A549 (cell line): ENCODE results near the gene CCDC85A. TPM values are rescaled to one million over a fixed set of nuclear protein-coding genes. Genes with fewer than 3 reads are reported as not detected.

Experiments used
- ATAC-seq, 2 experiments: fragments of 200-7000 bp in 1 of 2; fragments of >200 bp in 1 of 2; cut with Nextera tagmentation in 1 of 2; cut with Tn5 transposase in 1 of 2; 3 replicates each; pipeline versions ENCODE4 v1.8.0 to v1.9.1; 2018 to 2020; ENCODE audit warnings: mild to moderate bottlenecking in 1 of 2, moderate library complexity in 1 of 2
- CTCF ChIA-PET: fragments of 300-600 bp; sonication (Branson Sonifier 250); formaldehyde crosslinking; extraction: SDS; loops from one replicate; lab custom pipeline; 2021; ENCODE audit warnings: antibody characterized with exemption, inconsistent platforms; lab: Yijun Ruan, JAX
- POLR2A ChIA-PET: fragments of 350-600 bp; formaldehyde crosslinking; extraction: SDS; loops from one replicate; lab custom pipeline; 2021; ENCODE audit warnings: antibody characterized with exemption, inconsistent platforms; lab: Yijun Ruan, JAX
- DNase-seq, 2 experiments: peaks; one replicate each; pipeline versions ENCODE4 v3.0.0 to v3.0.0-alpha.2; 2011 to 2016; ENCODE audit warnings: low read depth in 1 of 2, low spot score in 1 of 2
- FAIRE-seq: peaks from 2 replicates; lab custom pipeline; 2011; peaks lifted over from hg19 to GRCh38; lab: Jason Lieb, UNC
- H3K27ac ChIP-seq, 2 experiments: fragments of >200 bp; sonication (Bioruptor Twin); formaldehyde crosslinking; 3 replicates each; pipeline ENCODE4 v1.5.1; 2016 to 2017
- H3K4me1 ChIP-seq: fragments of >200 bp; sonication (Bioruptor Twin); formaldehyde crosslinking; 3 replicates; pipeline ENCODE4 v1.6.1; 2016
- H3K4me2 ChIP-seq: fragments of >200 bp; sonication (Bioruptor Twin); formaldehyde crosslinking; 3 replicates; pipeline ENCODE4 v1.6.1; 2016
- H3K4me3 ChIP-seq: fragments of >200 bp; sonication (Bioruptor Twin); formaldehyde crosslinking; 3 replicates; pipeline ENCODE4 v1.5.1; 2016
- H3K9me3 ChIP-seq: fragments of >200 bp; sonication (Bioruptor Twin); formaldehyde crosslinking; 3 replicates; pipeline ENCODE4 v1.6.1; 2016
- CBX2 ChIP-seq: fragments of 200-600 bp; sonication (generic); IDR thresholded peaks from 2 replicates; pipeline ENCODE4 v1.6.1; 2016; ENCODE audit warnings: low read depth, mild to moderate bottlenecking, borderline replicate concordance
- CBX8 ChIP-seq: fragments of 200-600 bp; sonication (generic); IDR thresholded peaks from 2 replicates; pipeline ENCODE4 v1.6.1; 2016
- CHD4 ChIP-seq: fragments of 200-600 bp; sonication (generic); IDR thresholded peaks from 2 replicates; pipeline ENCODE4 v1.6.1; 2016; ENCODE audit warnings: antibody characterized with exemption, mild to moderate bottlenecking, borderline replicate concordance
- EHF ChIP-seq: fragments of 250-450 bp; sonication (Bioruptor Pico); IDR thresholded peaks from 2 replicates; pipeline ENCODE4 v1.5.0; 2020; ENCODE audit warnings: mild to moderate bottlenecking
- EHMT2 ChIP-seq: fragments of 200-600 bp; sonication (generic); IDR thresholded peaks from 2 replicates; pipeline ENCODE4 v1.6.1; 2016; ENCODE audit warnings: antibody characterized with exemption, low read depth, mild to moderate bottlenecking, moderate library complexity
- EP300 ChIP-seq, 2 experiments: fragments of >200 bp; sonication (Bioruptor Twin); formaldehyde crosslinking; IDR thresholded peaks; 2 replicates in 1 of 2; 3 replicates in 1 of 2; pipeline ENCODE4 v1.6.1; 2016 to 2017
- ESRRA ChIP-seq: fragments of 150-350 bp; IDR thresholded peaks from 2 replicates; pipeline ENCODE4 v1.6.1; 2014; ENCODE audit warnings: mild to moderate bottlenecking, low read length, borderline replicate concordance
- FOSB ChIP-seq: fragments of 250-450 bp; sonication (Bioruptor Pico); IDR thresholded peaks from 2 replicates; pipeline ENCODE4 v1.5.0; 2020; ENCODE audit warnings: mild to moderate bottlenecking, moderate library complexity
- HDAC2 ChIP-seq: fragments of 200-600 bp; sonication (generic); IDR thresholded peaks from 2 replicates; pipeline ENCODE4 v1.6.1; 2016
- HEYL ChIP-seq: fragments of 250-450 bp; sonication (Bioruptor Pico); IDR thresholded peaks from 2 replicates; pipeline ENCODE4 v1.8.0; 2021; ENCODE audit warnings: mild to moderate bottlenecking, moderate library complexity
- HOXB13 ChIP-seq: fragments of 250-450 bp; sonication (Bioruptor Pico); IDR thresholded peaks from 2 replicates; pipeline ENCODE4 v1.5.0; 2020; ENCODE audit warnings: low read depth, mild to moderate bottlenecking, moderate library complexity
- JUN ChIP-seq, 2 experiments: fragments of >200 bp; sonication (Bioruptor Twin); formaldehyde crosslinking; IDR thresholded peaks; 2 replicates in 1 of 2; 3 replicates in 1 of 2; pipeline ENCODE4 v1.6.1; 2016 to 2017
- KDM1A ChIP-seq: fragments of 200-600 bp; sonication (generic); IDR thresholded peaks from 2 replicates; pipeline ENCODE4 v1.6.1; 2016; ENCODE audit warnings: low read depth, mild to moderate bottlenecking
- KDM5A ChIP-seq: fragments of 200-600 bp; sonication (generic); IDR thresholded peaks from 2 replicates; pipeline ENCODE4 v1.6.1; 2016; ENCODE audit warnings: antibody characterized with exemption, mild to moderate bottlenecking
- MAZ ChIP-seq: fragments of 150-350 bp; IDR thresholded peaks from 2 replicates; pipeline ENCODE4 v1.6.1; 2014; ENCODE audit warnings: antibody characterized with exemption, low read depth, low read length, borderline replicate concordance
- NPAS2 ChIP-seq: fragments of 250-450 bp; sonication (Bioruptor Pico); IDR thresholded peaks from 2 replicates; pipeline ENCODE4 v1.8.0; 2022; ENCODE audit warnings: mild to moderate bottlenecking, moderate library complexity, borderline replicate concordance
- RCOR1 ChIP-seq: fragments of 150-350 bp; IDR thresholded peaks from 2 replicates; pipeline ENCODE4 v1.6.1; 2014; ENCODE audit warnings: antibody characterized with exemption, low read length, low read depth
- SREBF2 ChIP-seq: fragments of 450-650 bp; IDR thresholded peaks from 2 replicates; pipeline ENCODE4 v1.6.1; 2014; ENCODE audit warnings: mild to moderate bottlenecking, moderate library complexity
- TFCP2L1 ChIP-seq: fragments of 250-450 bp; sonication (Bioruptor Pico); IDR thresholded peaks from 2 replicates; pipeline ENCODE4 v1.5.0; 2021; ENCODE audit warnings: mild to moderate bottlenecking
- TP53 ChIP-seq: fragments of 250-450 bp; sonication (Bioruptor Pico); IDR thresholded peaks from 2 replicates; pipeline ENCODE4 v1.5.0; 2021; ENCODE audit warnings: mild to moderate bottlenecking, moderate library complexity
- ZNF302 ChIP-seq: fragments of 250-450 bp; sonication (Bioruptor Pico); IDR thresholded peaks from 2 replicates; pipeline ENCODE4 v1.9.0; 2021; ENCODE audit warnings: inconsistent platforms, mild to moderate bottlenecking, moderate library complexity
- ZSCAN20 ChIP-seq: fragments of 250-450 bp; sonication (Bioruptor Pico); IDR thresholded peaks from 2 replicates; pipeline ENCODE4 v1.8.0; 2022; ENCODE audit warnings: mild to moderate bottlenecking, moderate library complexity
- WGBS: methylation state at CpG from one replicate; pipeline ENCODE4 v1.1.6; 2017; ENCODE audit errors: missing lambda C conversion rate; 5-methylcytosine and 5-hydroxymethylcytosine counted together
- polyA plus RNA-seq, 4 experiments: library from polyadenylated mRNA; depleted of rRNA in 3 of 4; stranded (reverse); fragments of >200 nt; fragmentation: RNase III in 1 of 4; extraction: RNeasy Plus Mini Kit Qiagen cat#74134 plus additional on column Dnase treatment in 1 of 4; gene quantifications; 2 replicates in 3 of 4; 3 replicates in 1 of 4; pipeline ENCODE4 v1.2.3, GENCODE V29; 2011 to 2017
- TF ChIP-seq, protein P1 (sequence below): IDR thresholded peaks from 2 replicates; pipeline ENCODE4 v1.6.1; 2012
- TF ChIP-seq, protein P2 (sequence below): fragments of >200 bp; sonication (Bioruptor Twin); formaldehyde crosslinking; IDR thresholded peaks from 3 replicates; pipeline ENCODE4 v1.5.1; 2016
- TF ChIP-seq, protein P3 (sequence below): fragments of 450-650 bp; IDR thresholded peaks from 2 replicates; pipeline ENCODE4 v1.6.1; 2014; ENCODE audit warnings: antibody characterized with exemption
- TF ChIP-seq, protein P4 (sequence below): fragments of 250-450 bp; sonication (Bioruptor Pico); IDR thresholded peaks from 2 replicates; pipeline ENCODE4 v1.5.0; 2021; ENCODE audit warnings: mild to moderate bottlenecking, moderate library complexity, borderline replicate concordance
- TF ChIP-seq, protein P5 (sequence below): fragments of >200 bp; sonication (Bioruptor Twin); formaldehyde crosslinking; IDR thresholded peaks from 3 replicates; pipeline ENCODE4 v1.6.1; 2016

The CCDC85A gene
- polyA plus RNA-seq, 2 of the 4 experiments (the other 2 are of a cell fraction): 0.05 to 0.30 TPM

DNA sequence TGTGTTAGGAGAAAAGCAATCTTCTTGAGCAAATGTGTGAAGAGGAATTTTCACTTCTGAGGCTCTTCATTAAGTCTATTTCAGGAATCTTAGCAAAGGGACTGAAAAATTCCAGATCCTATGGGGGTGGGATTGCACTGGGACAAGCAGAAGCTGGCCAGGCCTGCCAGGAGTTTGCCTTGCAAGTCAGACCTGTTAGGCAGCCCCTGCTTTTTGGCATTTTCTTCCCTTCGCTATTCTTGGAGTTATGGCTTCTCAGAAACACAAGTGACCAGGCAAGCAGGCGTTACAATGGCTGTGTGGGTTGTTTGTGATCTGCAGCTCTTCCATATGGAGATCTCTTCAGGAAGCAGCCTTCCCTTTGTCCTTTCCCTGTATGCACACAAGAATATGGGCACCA lies 8.0 kb upstream of the CCDC85A start:
- ATAC-seq (no peak), DNase-seq (no peak), FAIRE-seq (no peak)
- ChIA-PET CTCF (interaction anchor here (1.1 to 1.2 kb wide), 3 partner anchors 8 to 1322 kb away, joined by 3 read pairs; partner anchors contain the start of gene CCDC85A), POLR2A (no interaction called here)
- TF ChIP-seq, protein P1, sequence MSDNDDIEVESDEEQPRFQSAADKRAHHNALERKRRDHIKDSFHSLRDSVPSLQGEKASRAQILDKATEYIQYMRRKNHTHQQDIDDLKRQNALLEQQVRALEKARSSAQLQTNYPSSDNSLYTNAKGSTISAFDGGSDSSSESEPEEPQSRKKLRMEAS: no peak
- TF ChIP-seq, protein P2, sequence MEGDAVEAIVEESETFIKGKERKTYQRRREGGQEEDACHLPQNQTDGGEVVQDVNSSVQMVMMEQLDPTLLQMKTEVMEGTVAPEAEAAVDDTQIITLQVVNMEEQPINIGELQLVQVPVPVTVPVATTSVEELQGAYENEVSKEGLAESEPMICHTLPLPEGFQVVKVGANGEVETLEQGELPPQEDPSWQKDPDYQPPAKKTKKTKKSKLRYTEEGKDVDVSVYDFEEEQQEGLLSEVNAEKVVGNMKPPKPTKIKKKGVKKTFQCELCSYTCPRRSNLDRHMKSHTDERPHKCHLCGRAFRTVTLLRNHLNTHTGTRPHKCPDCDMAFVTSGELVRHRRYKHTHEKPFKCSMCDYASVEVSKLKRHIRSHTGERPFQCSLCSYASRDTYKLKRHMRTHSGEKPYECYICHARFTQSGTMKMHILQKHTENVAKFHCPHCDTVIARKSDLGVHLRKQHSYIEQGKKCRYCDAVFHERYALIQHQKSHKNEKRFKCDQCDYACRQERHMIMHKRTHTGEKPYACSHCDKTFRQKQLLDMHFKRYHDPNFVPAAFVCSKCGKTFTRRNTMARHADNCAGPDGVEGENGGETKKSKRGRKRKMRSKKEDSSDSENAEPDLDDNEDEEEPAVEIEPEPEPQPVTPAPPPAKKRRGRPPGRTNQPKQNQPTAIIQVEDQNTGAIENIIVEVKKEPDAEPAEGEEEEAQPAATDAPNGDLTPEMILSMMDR: no peak
- no peak for TF ChIP-seq KDM1A
- TF ChIP-seq, protein P3, sequence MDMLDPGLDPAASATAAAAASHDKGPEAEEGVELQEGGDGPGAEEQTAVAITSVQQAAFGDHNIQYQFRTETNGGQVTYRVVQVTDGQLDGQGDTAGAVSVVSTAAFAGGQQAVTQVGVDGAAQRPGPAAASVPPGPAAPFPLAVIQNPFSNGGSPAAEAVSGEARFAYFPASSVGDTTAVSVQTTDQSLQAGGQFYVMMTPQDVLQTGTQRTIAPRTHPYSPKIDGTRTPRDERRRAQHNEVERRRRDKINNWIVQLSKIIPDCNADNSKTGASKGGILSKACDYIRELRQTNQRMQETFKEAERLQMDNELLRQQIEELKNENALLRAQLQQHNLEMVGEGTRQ: no peak
- no peak for TF ChIP-seq EHF
- TF ChIP-seq JUN (IDR thresholded peaks at IDR 0.05): no peak
- TF ChIP-seq CBX8: no peak
- no peak for TF ChIP-seq SREBF2
- TF ChIP-seq, protein P4, sequence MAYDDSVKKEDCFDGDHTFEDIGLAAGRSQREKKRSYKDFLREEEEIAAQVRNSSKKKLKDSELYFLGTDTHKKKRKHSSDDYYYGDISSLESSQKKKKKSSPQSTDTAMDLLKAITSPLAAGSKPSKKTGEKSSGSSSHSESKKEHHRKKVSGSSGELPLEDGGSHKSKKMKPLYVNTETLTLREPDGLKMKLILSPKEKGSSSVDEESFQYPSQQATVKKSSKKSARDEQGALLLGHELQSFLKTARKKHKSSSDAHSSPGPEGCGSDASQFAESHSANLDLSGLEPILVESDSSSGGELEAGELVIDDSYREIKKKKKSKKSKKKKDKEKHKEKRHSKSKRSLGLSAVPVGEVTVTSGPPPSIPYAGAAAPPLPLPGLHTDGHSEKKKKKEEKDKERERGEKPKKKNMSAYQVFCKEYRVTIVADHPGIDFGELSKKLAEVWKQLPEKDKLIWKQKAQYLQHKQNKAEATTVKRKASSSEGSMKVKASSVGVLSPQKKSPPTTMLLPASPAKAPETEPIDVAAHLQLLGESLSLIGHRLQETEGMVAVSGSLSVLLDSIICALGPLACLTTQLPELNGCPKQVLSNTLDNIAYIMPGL (CRISPR knock-in tag): no peak
- TF ChIP-seq EP300 (IDR thresholded peaks at IDR 0.05): no peak
- Histone ChIP-seq H3K4me2 (no peak overlapping the region), H3K4me1 (no peaks in the 10 kb centered on the region), H3K4me3 (no peak overlapping the region), H3K9me3 (no peaks in the 10 kb centered on the region), H3K27ac (no peak overlapping the region)
- 4% methylated on average over 2 of the region's 2 CpGs for WGBS

DNA sequence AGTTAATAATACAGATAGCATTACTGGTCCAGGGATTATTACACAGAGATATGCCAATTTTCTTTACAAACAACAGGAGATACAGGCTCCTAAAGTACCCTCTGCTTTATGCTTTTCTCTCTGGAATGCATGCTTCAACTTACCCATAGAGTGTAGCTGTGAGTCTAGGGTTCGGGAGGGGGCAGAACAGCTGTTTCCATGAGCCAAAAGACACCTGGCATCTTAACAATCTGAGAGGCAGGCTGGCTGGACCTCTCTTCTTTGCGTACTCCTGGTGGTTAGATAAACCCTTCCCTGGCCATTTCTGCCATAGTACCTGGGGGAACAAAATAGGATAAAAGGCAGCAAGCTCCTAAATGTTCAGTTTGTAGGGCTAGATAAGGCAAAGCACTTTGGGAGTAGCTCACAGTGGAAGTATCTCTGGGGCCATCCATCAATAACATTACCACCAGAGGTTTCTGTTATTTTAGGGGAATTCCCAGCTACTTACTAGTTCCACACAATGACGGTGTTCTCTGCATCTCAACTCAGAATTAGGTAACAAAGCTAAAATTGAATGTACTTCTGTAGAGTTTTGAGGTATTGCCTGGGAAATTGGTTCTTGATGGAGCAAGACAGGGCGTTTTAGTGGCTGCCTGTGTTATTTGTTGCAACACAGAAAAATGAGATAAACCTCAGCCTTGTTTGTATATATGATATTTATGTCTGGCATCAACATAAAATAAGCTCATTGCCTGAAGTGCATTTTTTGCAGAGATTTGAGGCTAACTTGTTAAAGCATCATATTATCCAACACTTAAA lies 6.2 kb upstream of the CCDC85A start:
- no peak for TF ChIP-seq ESRRA
- TF ChIP-seq ZSCAN20 (CRISPR knock-in tag): no peak
- no peak for TF ChIP-seq ZNF302 (CRISPR knock-in tag)
- TF ChIP-seq HDAC2: no peak
- TF ChIP-seq KDM1A: no peak
- TF ChIP-seq MAZ: no peak
- TF ChIP-seq HOXB13 (CRISPR knock-in tag): no peak
- POLR2A ChIA-PET: no interaction called here
- no peak overlapping the region for H3K4me2 ChIP-seq
- DNase-seq (no peak), FAIRE-seq (no peak), ATAC-seq (no peak)
- no peak overlapping the region for H3K27ac ChIP-seq
- H3K9me3 ChIP-seq: no peaks in the 10 kb centered on the region
- no peaks in the 10 kb centered on the region for H3K4me1 ChIP-seq
- CTCF ChIA-PET: interaction anchor here (1.0 to 1.3 kb wide), 2 partner anchors 9 to 1320 kb away, joined by 3 to 5 read pairs; no protein-coding TSS in a partner anchor
- 8% methylated on average over 4 of the region's 4 CpGs for WGBS
- H3K4me3 ChIP-seq: no peak overlapping the region

DNA sequence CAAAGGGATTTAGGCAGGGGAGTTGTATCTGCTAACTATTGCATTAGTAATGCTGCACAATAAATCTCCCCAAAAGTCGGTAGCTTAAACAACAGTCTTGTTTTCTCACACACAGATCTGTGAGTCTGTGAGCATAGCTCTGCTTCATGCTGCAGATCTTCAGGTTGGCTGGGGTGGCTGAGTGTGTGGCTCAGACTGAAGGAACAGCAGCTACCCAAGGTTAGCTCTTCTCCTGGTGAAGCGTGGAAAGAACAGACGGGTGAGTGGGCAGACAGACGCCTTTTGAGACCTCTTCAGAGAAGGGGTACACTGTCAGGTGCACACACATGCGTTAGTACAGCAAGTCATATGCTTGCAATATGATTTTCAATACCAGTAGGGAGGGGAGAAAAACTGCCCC lies 3.9 kb upstream of the CCDC85A start:
- H3K27ac ChIP-seq: no peak overlapping the region
- no peak for DNase-seq
- FAIRE-seq: no peak
- 20% methylated on average over 5 of the region's 5 CpGs for whole genome bisulfite sequencing
- TF ChIP-seq FOSB (no peak), CHD4 (no peak), HEYL (CRISPR knock-in tag) (no peak), TP53 (CRISPR knock-in tag) (no peak), EHMT2 (no peak), CBX2 (no peak), MAZ (no peak), NPAS2 (CRISPR knock-in tag) (no peak), ZNF302 (CRISPR knock-in tag) (no peak), KDM5A (no peak), TFCP2L1 (CRISPR knock-in tag) (no peak), RCOR1 (no peak)
- TF ChIP-seq, protein P5, sequence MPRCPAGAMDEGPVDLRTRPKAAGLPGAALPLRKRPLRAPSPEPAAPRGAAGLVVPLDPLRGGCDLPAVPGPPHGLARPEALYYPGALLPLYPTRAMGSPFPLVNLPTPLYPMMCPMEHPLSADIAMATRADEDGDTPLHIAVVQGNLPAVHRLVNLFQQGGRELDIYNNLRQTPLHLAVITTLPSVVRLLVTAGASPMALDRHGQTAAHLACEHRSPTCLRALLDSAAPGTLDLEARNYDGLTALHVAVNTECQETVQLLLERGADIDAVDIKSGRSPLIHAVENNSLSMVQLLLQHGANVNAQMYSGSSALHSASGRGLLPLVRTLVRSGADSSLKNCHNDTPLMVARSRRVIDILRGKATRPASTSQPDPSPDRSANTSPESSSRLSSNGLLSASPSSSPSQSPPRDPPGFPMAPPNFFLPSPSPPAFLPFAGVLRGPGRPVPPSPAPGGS: no peak
- TF ChIP-seq, protein P3: no peak
- TF ChIP-seq, all 56 proteins: peak for 0
- CTCF ChIA-PET: interaction anchor here (0.6 to 7.8 kb wide), 5 partner anchors 11 to 1335 kb away, joined by 3 to 62 read pairs (median 9); no protein-coding TSS in a partner anchor
- POLR2A ChIA-PET: no interaction called here
- no peak overlapping the region for H3K4me3 ChIP-seq
- H3K4me1 ChIP-seq: no peaks in the 10 kb centered on the region
- no peaks in the 10 kb centered on the region for H3K9me3 ChIP-seq
- ATAC-seq: no peak
- H3K4me2 ChIP-seq: no peak overlapping the region
